Panc1 (cell line): ENCODE results near the gene ERRFI1.

ENCODE experiments used
- CTCF ChIP-seq: fragments of 450-650 bp; IDR thresholded peaks from 2 replicates; pipeline ENCODE4 v1.5.1; 2017; ENCODE audit warnings: mild to moderate bottlenecking
- REST ChIP-seq, 2 experiments: IDR thresholded peaks; 2 replicates each; pipeline ENCODE4 v1.6.1; 2011 to 2012; ENCODE audit warnings: low read depth in 2 of 2, control low read depth in 1 of 2, low read length in 1 of 2, mild to moderate bottlenecking in 1 of 2, moderate library complexity in 1 of 2; ENCODE audit not compliant: insufficient read depth in 1 of 2
- SIN3A ChIP-seq: IDR thresholded peaks from 2 replicates; pipeline ENCODE4 v1.6.1; 2012; ENCODE audit warnings: low read depth, mild to moderate bottlenecking, low read length, moderate library complexity, borderline replicate concordance; ENCODE audit not compliant: insufficient read depth
- TCF7L2 ChIP-seq: IDR thresholded peaks from 2 replicates; pipeline ENCODE4 v1.6.1; 2011; ENCODE audit warnings: mild to moderate bottlenecking, low read depth, low read length, inconsistent platforms

- no peak for TF ChIP-seq CTCF
- TF ChIP-seq TCF7L2 = no peak
- no peak for TF ChIP-seq REST (IDR thresholded peaks at IDR 0.05; ENCODE audit: insufficient read depth in 1 of 2, low read depth in 2 of 2, low read length in 1 of 2)
- TF ChIP-seq SIN3A = no peak
Measured at GRCh38 chr1:8017495-8018197, 8.5 kb downstream of the ERRFI1 start.
